Endothelial cell of umbilical vein (primary cell): ENCODE measurements around the gene WDR7. TPM values are rescaled to one million over a fixed set of nuclear protein-coding genes. Genes with fewer than 3 reads are reported as not detected.

Experiments
- BruUV-seq: library from RNA; stranded (reverse); fragments of 400-500 nt; replicated peaks from 2 replicates; lab custom pipeline; 2021; lab: Mats Ljungman, UMichigan
- CTCF ChIA-PET: fragments of 300-600, 350-600 bp; sonication (Branson Sonifier 250); formaldehyde crosslinking; loops from one replicate; lab custom pipeline; 2021; ENCODE audit warnings: antibody characterized with exemption, inconsistent platforms; lab: Charles Lee
- POLR2A ChIA-PET: fragments of 300-600, 350-600 bp; sonication (Branson Sonifier 250); formaldehyde crosslinking; loops from one replicate; lab custom pipeline; 2021; ENCODE audit warnings: antibody characterized with exemption, inconsistent platforms; lab: Charles Lee
- DNase-seq: peaks from one replicate; pipeline ENCODE4 v3.0.0-alpha.2; 2011; ENCODE audit warnings: low read depth, low spot score
- FAIRE-seq: peaks from 2 replicates; lab custom pipeline; 2011; peaks lifted over from hg19 to GRCh38; lab: Jason Lieb, UNC
- H2AFZ ChIP-seq: 2 replicates; pipeline ENCODE4 v1.6.0; 2012; ENCODE audit warnings: low read depth, low read length, control low read depth, inconsistent platforms
- H3K27ac ChIP-seq: 2 replicates; pipeline ENCODE4 v1.5.1; 2011; ENCODE audit warnings: low read depth, mild to moderate bottlenecking, control low read depth, low read length, moderate library complexity; ENCODE audit not compliant: insufficient read depth
- H3K27me3 ChIP-seq, 2 experiments: 2 replicates each; pipeline versions ENCODE4 v1.6.0 to v1.6.1; 2011; ENCODE audit warnings: low read length in 2 of 2, mixed read lengths in 1 of 2; ENCODE audit not compliant: control insufficient read depth in 2 of 2, insufficient read depth in 2 of 2
- H3K36me3 ChIP-seq, 2 experiments: 2 replicates in 1 of 2; 3 replicates in 1 of 2; pipeline ENCODE4 v1.5.1; 2011; ENCODE audit warnings: low read length in 2 of 2, mild to moderate bottlenecking in 1 of 2, moderate library complexity in 1 of 2; ENCODE audit not compliant: control insufficient read depth in 2 of 2, insufficient read depth in 2 of 2; ENCODE audit errors: extremely low read depth in 1 of 2
- H3K4me1 ChIP-seq: 3 replicates; pipeline ENCODE4 v1.5.1; 2011; ENCODE audit warnings: mild to moderate bottlenecking, low read length; ENCODE audit not compliant: control insufficient read depth, insufficient read depth; ENCODE audit errors: extremely low read depth
- H3K4me2 ChIP-seq: 2 replicates; pipeline ENCODE4 v1.6.1; 2011; ENCODE audit warnings: low read length, control low read depth, mixed read lengths; ENCODE audit not compliant: insufficient read depth
- H3K4me3 ChIP-seq, 3 experiments: fragments of 200-600 bp in 1 of 3; sonication (generic), shearing (Covaris generic) in 1 of 3; replicated peaks in 1 of 3; 2 replicates each; pipeline ENCODE4 v1.5.1; 2011 to 2016; ENCODE audit warnings: control low read depth in 3 of 3, low read length in 3 of 3, mild to moderate bottlenecking in 2 of 3, inconsistent platforms in 1 of 3, low read depth in 1 of 3, moderate library complexity in 1 of 3; ENCODE audit not compliant: insufficient read depth in 1 of 3
- H3K79me2 ChIP-seq: 2 replicates; pipeline ENCODE4 v1.6.0; 2012; ENCODE audit warnings: low read length, inconsistent platforms; ENCODE audit not compliant: control insufficient read depth, insufficient read depth
- H3K9ac ChIP-seq: replicated peaks from 2 replicates; pipeline ENCODE3; 2011; ENCODE audit warnings: low read length, control low read depth; ENCODE audit not compliant: insufficient read depth; ENCODE audit errors: extremely low read depth
- H3K9me1 ChIP-seq: replicated peaks from 3 replicates; pipeline ENCODE4 v1.6.0; 2011; ENCODE audit warnings: mild to moderate bottlenecking, low read length; ENCODE audit not compliant: control insufficient read depth, insufficient read depth; ENCODE audit errors: extremely low read depth
- H3K9me3 ChIP-seq: replicated peaks from 2 replicates; pipeline ENCODE4 v1.5.1; 2012; ENCODE audit warnings: low read length, inconsistent platforms; ENCODE audit not compliant: control insufficient read depth, insufficient read depth
- H4K20me1 ChIP-seq: replicated peaks from 2 replicates; pipeline ENCODE3; 2011; ENCODE audit warnings: mild to moderate bottlenecking, low read length; ENCODE audit not compliant: control insufficient read depth, insufficient read depth; ENCODE audit errors: extremely low read depth
- CTCF ChIP-seq, 2 donors: IDR thresholded peaks; 1 replicate in 1 of 2; 2 replicates in 1 of 2; pipeline ENCODE4 v1.5.1; 2011; ENCODE audit warnings: low read length in 2 of 2, mild to moderate bottlenecking in 2 of 2, moderate library complexity in 2 of 2, control low read depth in 1 of 2, inconsistent platforms in 1 of 2, low read depth in 1 of 2; ENCODE audit not compliant: insufficient read depth in 1 of 2; ENCODE audit errors: extremely low read depth in 1 of 2
- EZH2 ChIP-seq: IDR thresholded peaks from 2 replicates; pipeline ENCODE4 v1.6.1; 2012; ENCODE audit warnings: borderline replicate concordance, low read depth, mild to moderate bottlenecking, moderate library complexity, low read length, inconsistent platforms; ENCODE audit not compliant: severe bottlenecking
- FOS ChIP-seq: IDR thresholded peaks from 2 replicates; pipeline ENCODE4 v1.6.1; 2011; ENCODE audit warnings: mild to moderate bottlenecking, low read length, moderate library complexity, borderline replicate concordance; ENCODE audit not compliant: insufficient read depth
- MYC ChIP-seq: IDR thresholded peaks from one replicate; pipeline ENCODE4 v1.6.1; 2011; ENCODE audit warnings: mild to moderate bottlenecking, low read depth, low read length
- POLR2A ChIP-seq: IDR thresholded peaks from 2 replicates; pipeline ENCODE4 v1.6.1; 2012; ENCODE audit warnings: low read depth, mild to moderate bottlenecking, control low read depth, low read length
- POLR2AphosphoS5 ChIP-seq: IDR thresholded peaks from 2 replicates; pipeline ENCODE4 v1.6.1; 2012; ENCODE audit warnings: low read depth, mild to moderate bottlenecking, control low read depth, low read length, moderate library complexity; ENCODE audit not compliant: insufficient read depth
- dilution Hi-C: fragments of 300-500 bp; cut with MboI; formaldehyde crosslinking; loops from one replicate; pipeline ENCODE4 v1.15.0; 2019; ENCODE audit warnings: low sequenced_read_pairs; ENCODE audit not compliant: extremely low pct_ligation_motif_present
- intact Hi-C: fragments of 100-400 bp; cut with micrococcal nuclease; formaldehyde crosslinking; loops from one replicate; pipeline ENCODE4 v1.10.0; 2022
- polyA plus RNA-seq, 4 experiments: library from polyadenylated mRNA; depleted of rRNA in 3 of 4; stranded (reverse) in 3 of 4; unstranded in 1 of 4; fragments of >200 nt; gene quantifications; 2 replicates each; pipeline versions ENCODE4 v1.2.1 to v1.2.3, GENCODE V29; 2011 to 2012; ENCODE audit warnings: missing spikeins in 1 of 4
- total RNA-seq: library from RNA; stranded (reverse); gene quantifications from 2 replicates; pipeline ENCODE4 v1.2.3, GENCODE V29; 2021

WDR7 gene
- total and polyA plus RNA-seq, 2 donors (not counting 3 experiments of a cell fraction or from before 2014, with no cell fraction given) = 5.9 to 19.0 TPM

- FAIRE-seq (peak; percentile 24), DNase-seq (no peak)
- H3K27ac ChIP-seq = no peak overlapping the region
- H3K27me3 ChIP-seq = no peaks in the 10 kb centered on the region
- TF ChIP-seq EZH2 (no peak), CTCF (IDR thresholded peaks at IDR 0.05; ENCODE audit: extremely low read depth in 1 of 2, insufficient read depth in 1 of 2, low read depth in 1 of 2, low read length in 2 of 2) (no peak), FOS (no peak), POLR2AphosphoS5 (no peak), MYC (no peak), POLR2A (no peak)
- dilution Hi-C loops (no loop called here), intact Hi-C loops (loop anchor here (1.0 to 2.0 kb wide), 5 partner anchors 51 to 814 kb away; no protein-coding TSS in a partner anchor)
- no peaks in the 10 kb centered on the region for H3K36me3 ChIP-seq
- H3K4me2 ChIP-seq = no peak overlapping the region
- BruUV-seq = no TSS peak
- H3K9ac ChIP-seq = no peak overlapping the region
- H2AFZ ChIP-seq = no peak overlapping the region
- H3K9me1 ChIP-seq = no peaks in the 10 kb centered on the region
- H3K79me2 ChIP-seq = no peaks in the 10 kb centered on the region
- H4K20me1 ChIP-seq = no peaks in the 10 kb centered on the region
- no peak overlapping the region for H3K4me3 ChIP-seq
- CTCF ChIA-PET = interaction anchor here (0.8 to 4.4 kb wide), 8 partner anchors 45 to 814 kb away, joined by 3 to 18 read pairs (median 6); no protein-coding TSS in a partner anchor
- H3K4me1 ChIP-seq = peaks cover 4% of the 10 kb centered on the region
- H3K9me3 ChIP-seq = no peaks in the 10 kb centered on the region
- POLR2A ChIA-PET = no interaction called here
Measured at GRCh38 chr18:56747857-56748256, 96.7 kb downstream of the WDR7 start.
